Measurements from ENCODE around the gene RNF152. TPM values are rescaled to one million over a fixed set of nuclear protein-coding genes. Genes with fewer than 3 reads are reported as not detected.

Gene RNF152
- total and polyA plus RNA-seq, 2 of the 13 experiments (the other 11 are each of a cell fraction or from before 2014, with no cell fraction given): 0.04 TPM; not detected in 1

DNA sequence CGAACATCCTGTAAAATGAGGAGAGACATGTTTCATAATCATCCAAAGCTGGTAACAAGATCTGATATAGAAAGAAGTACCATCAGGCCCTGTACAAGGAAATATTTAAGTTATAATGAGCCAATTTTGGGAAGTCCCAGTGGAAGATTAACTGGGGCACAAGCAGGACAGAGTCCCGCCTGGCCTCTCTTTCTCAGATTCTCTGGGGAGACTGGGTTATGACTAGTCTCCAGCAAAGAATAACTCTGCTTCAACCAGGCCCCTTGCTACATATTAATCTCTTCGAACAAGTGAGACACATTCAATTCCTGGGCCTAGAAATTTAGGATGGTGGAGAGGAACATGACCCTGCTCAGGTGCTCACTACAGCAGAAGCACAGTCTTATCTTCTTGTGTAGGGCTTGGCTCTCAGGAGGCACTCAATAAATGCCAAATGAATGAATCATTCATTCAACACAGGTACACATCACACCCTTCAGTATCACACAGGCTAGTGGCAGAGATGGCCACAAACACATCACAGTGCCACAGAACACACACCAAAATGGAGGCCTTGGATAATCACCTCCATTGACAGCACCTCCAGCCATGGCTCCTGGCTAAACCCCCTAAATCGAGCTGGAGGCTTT lies 46.4 kb upstream of the RNF152 start:
- ATAC-seq: no peak
- no peak for FAIRE-seq
- no peaks in the 10 kb centered on the region for H4K20me1 ChIP-seq (ENCODE audit: insufficient read depth, low read length)
- ChIA-PET CTCF (ENCODE audit: low intra/inter-chr PET ratio, low total read pairs) (no interaction called here), POLR2A (no interaction called here)
- no peaks in the 10 kb centered on the region for H3K9me3 ChIP-seq (ENCODE audit: low read length)
- H3K27ac ChIP-seq (ENCODE audit: extremely low read length, insufficient read depth, low read length): no peak overlapping the region
- no peak overlapping the region for H3K4me2 ChIP-seq (ENCODE audit: low read depth, low read length)
- H3K79me2 ChIP-seq (ENCODE audit: insufficient read depth, low read length): no peaks in the 10 kb centered on the region
- 0% methylated on average over 4 of the region's 4 CpGs for WGBS (ENCODE audit: low lambda C conversion rate)
- no peaks in the 10 kb centered on the region for H3K36me3 ChIP-seq (replicated peaks in 1 of 2; ENCODE audit: control insufficient read depth in 1 of 2, insufficient read depth in 2 of 2, low read length in 2 of 2)
- H3K4me3 ChIP-seq (replicated peaks in 1 of 3; ENCODE audit: insufficient read depth in 1 of 3, low read depth in 2 of 3, low read length in 3 of 3): no peak overlapping the region
- intact Hi-C loops (cut with micrococcal nuclease; ENCODE audit: unreplicated experiment) (no loop called here), in situ Hi-C loops (cut with HindIII; ENCODE audit: extremely low pct_ligation_motif_present, low pct_unique_long_range_greater_than_20kb) (no loop called here)
- H3K27me3 ChIP-seq (ENCODE audit: control insufficient read depth in 1 of 2, insufficient read depth in 2 of 2, low read length in 2 of 2): peaks cover 0 to 11% of the 10 kb centered on the region in 2 experiments; a peak in 2 of 5 replicates
- DNase-seq (ENCODE audit: low spot score): no peak
- no TSS peak for BruUV-seq (replicated peaks)
- TF ChIP-seq CBX5 (CRISPR knock-in tag; IDR thresholded peaks at IDR 0.05; ENCODE audit: borderline replicate concordance) (no peak), GLI4 (CRISPR knock-in tag; IDR thresholded peaks at IDR 0.05; ENCODE audit: borderline replicate concordance) (no peak), ZNF772 (CRISPR knock-in tag; IDR thresholded peaks at IDR 0.05) (no peak), ZSCAN30 (CRISPR knock-in tag; IDR thresholded peaks at IDR 0.05) (no peak), NR2F6 (IDR thresholded peaks at IDR 0.05) (no peak), NR2F6 (CRISPR knock-in tag; IDR thresholded peaks at IDR 0.05) (no peak), PRMT3 (CRISPR knock-in tag; IDR thresholded peaks at IDR 0.05; ENCODE audit: borderline replicate concordance, low read depth) (no peak), TCF7 (IDR thresholded peaks at IDR 0.05; ENCODE audit: low read depth) (no peak), NONO (IDR thresholded peaks at IDR 0.05) (no peak), NONO (CRISPR knock-in tag; conservative IDR thresholded peaks at IDR 0.05) (no peak), ZNF496 (CRISPR knock-in tag; IDR thresholded peaks at IDR 0.05; ENCODE audit: insufficient replicate concordance) (no peak), ADNP (CRISPR knock-in tag; IDR thresholded peaks at IDR 0.05) (no peak), CEBPG (CRISPR knock-in tag; IDR thresholded peaks at IDR 0.05) (no peak), NFRKB (IDR thresholded peaks at IDR 0.05) (no peak)
- TF ChIP-seq, protein P1, sequence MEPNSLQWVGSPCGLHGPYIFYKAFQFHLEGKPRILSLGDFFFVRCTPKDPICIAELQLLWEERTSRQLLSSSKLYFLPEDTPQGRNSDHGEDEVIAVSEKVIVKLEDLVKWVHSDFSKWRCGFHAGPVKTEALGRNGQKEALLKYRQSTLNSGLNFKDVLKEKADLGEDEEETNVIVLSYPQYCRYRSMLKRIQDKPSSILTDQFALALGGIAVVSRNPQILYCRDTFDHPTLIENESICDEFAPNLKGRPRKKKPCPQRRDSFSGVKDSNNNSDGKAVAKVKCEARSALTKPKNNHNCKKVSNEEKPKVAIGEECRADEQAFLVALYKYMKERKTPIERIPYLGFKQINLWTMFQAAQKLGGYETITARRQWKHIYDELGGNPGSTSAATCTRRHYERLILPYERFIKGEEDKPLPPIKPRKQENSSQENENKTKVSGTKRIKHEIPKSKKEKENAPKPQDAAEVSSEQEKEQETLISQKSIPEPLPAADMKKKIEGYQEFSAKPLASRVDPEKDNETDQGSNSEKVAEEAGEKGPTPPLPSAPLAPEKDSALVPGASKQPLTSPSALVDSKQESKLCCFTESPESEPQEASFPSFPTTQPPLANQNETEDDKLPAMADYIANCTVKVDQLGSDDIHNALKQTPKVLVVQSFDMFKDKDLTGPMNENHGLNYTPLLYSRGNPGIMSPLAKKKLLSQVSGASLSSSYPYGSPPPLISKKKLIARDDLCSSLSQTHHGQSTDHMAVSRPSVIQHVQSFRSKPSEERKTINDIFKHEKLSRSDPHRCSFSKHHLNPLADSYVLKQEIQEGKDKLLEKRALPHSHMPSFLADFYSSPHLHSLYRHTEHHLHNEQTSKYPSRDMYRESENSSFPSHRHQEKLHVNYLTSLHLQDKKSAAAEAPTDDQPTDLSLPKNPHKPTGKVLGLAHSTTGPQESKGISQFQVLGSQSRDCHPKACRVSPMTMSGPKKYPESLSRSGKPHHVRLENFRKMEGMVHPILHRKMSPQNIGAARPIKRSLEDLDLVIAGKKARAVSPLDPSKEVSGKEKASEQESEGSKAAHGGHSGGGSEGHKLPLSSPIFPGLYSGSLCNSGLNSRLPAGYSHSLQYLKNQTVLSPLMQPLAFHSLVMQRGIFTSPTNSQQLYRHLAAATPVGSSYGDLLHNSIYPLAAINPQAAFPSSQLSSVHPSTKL (CRISPR knock-in tag; IDR thresholded peaks at IDR 0.05): no peak
- TF ChIP-seq, protein P2, sequence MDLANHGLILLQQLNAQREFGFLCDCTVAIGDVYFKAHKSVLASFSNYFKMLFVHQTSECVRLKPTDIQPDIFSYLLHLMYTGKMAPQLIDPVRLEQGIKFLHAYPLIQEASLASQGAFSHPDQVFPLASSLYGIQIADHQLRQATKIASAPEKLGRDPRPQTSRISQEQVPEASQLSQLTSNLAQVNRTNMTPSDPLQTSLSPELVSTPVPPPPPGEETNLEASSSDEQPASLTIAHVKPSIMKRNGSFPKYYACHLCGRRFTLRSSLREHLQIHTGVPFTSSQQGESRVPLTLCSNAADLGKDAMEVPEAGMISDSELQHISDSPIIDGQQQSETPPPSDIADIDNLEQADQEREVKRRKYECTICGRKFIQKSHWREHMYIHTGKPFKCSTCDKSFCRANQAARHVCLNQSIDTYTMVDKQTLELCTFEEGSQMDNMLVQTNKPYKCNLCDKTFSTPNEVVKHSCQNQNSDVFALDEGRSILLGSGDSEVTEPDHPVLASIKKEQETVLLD (CRISPR knock-in tag; IDR thresholded peaks at IDR 0.05; ENCODE audit: low read depth): no peak
- H2AFZ ChIP-seq (ENCODE audit: low read length): no peak overlapping the region
- no peaks in the 10 kb centered on the region for H3K4me1 ChIP-seq (ENCODE audit: insufficient read depth, low read length)
- no peak overlapping the region for H3K9ac ChIP-seq (ENCODE audit: insufficient read depth, low read depth, low read length)
